ENCODE data around the gene ZBTB17.

ZBTB17 gene

DNA sequence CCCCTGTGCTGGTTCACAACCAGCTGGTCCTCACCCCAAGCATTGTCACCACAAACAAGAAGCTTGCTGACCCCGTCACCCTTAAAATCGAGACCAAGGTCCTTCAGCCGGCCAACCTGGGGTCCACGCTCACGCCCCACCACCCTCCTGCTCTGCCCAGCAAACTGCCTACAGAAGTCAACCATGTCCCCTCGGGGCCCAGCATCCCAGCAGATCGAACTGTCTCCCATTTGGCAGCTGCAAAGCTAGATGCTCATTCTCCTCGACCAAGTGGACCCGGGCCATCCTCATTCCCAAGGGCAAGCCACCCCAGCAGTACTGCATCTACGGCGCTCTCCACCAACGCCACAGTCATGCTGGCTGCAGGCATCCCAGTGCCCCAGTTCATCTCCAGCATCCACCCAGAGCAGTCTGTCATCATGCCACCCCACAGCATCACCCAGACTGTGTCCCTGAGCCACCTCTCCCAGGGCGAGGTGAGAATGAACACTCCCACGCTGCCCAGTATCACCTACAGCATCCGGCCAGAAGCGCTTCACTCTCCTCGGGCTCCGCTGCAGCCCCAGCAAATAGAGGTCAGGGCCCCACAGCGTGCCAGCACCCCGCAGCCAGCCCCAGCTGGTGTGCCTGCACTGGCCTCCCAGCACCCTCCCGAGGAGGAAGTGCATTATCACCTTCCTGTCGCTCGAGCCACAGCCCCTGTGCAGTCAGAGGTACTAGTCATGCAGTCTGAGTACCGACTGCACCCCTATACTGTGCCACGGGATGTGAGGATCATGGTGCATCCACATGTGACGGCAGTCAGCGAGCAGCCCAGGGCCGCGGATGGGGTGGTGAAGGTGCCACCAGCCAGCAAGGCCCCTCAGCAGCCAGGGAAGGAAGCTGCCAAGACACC lies 40.6 kb downstream of the ZBTB17 start:
- peaks cover 65% of the 10 kb centered on the region for H4K20me1 ChIP-seq (ENCODE audit: insufficient read depth, low read length)
- no peak overlapping the region for H3K4me2 ChIP-seq (ENCODE audit: insufficient read depth, low read length)

DNA sequence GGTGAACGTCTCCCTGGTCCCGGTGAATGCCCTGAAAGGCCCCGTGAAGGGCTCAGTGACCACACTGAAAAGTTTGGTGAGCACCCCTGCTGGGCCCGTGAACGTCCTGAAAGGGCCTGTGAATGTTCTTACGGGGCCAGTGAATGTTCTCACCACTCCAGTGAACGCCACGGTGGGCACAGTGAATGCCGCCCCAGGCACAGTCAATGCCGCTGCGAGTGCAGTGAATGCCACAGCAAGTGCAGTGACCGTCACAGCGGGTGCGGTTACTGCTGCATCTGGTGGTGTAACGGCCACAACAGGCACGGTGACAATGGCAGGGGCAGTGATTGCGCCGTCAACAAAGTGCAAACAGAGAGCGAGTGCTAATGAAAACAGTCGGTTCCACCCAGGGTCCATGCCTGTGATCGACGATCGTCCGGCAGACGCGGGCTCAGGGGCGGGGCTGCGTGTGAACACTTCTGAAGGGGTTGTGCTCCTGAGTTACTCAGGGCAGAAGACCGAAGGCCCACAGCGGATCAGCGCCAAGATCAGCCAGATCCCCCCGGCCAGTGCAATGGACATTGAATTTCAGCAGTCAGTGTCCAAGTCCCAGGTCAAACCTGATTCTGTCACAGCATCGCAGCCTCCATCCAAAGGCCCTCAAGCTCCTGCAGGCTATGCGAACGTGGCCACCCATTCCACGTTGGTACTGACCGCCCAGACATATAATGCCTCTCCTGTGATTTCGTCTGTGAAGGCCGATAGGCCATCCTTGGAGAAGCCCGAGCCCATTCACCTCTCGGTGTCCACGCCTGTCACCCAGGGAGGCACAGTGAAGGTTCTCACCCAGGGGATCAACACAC lies 41.5 kb downstream of the ZBTB17 start:
- Histone ChIP-seq H3K36me3 (ENCODE audit: insufficient read depth, low read length) (peaks cover 98% of the 10 kb centered on the region), H3K27me3 (ENCODE audit: insufficient read depth, low read length, poor library complexity) (no peaks in the 10 kb centered on the region), H3K27ac (ENCODE audit: low read length) (no peak overlapping the region), H3K79me2 (ENCODE audit: insufficient read depth, low read length) (no peaks in the 10 kb centered on the region), H3K9me3 (ENCODE audit: insufficient read depth, low read length, severe bottlenecking) (no peaks in the 10 kb centered on the region), H3K9ac (ENCODE audit: low read depth, low read length) (no peak overlapping the region), H2AFZ (ENCODE audit: low read depth, low read length) (no peak overlapping the region), H3K4me3 (ENCODE audit: low read depth in 1 of 2, low read length in 2 of 2) (no peak overlapping the region), H3K4me1 (ENCODE audit: insufficient read depth, low read length) (no peaks in the 10 kb centered on the region), H4K20me1 (ENCODE audit: insufficient read depth, low read length) (peaks cover 62% of the 10 kb centered on the region), H3K4me2 (ENCODE audit: insufficient read depth, low read length) (no peak overlapping the region)
- TF ChIP-seq, protein P1, sequence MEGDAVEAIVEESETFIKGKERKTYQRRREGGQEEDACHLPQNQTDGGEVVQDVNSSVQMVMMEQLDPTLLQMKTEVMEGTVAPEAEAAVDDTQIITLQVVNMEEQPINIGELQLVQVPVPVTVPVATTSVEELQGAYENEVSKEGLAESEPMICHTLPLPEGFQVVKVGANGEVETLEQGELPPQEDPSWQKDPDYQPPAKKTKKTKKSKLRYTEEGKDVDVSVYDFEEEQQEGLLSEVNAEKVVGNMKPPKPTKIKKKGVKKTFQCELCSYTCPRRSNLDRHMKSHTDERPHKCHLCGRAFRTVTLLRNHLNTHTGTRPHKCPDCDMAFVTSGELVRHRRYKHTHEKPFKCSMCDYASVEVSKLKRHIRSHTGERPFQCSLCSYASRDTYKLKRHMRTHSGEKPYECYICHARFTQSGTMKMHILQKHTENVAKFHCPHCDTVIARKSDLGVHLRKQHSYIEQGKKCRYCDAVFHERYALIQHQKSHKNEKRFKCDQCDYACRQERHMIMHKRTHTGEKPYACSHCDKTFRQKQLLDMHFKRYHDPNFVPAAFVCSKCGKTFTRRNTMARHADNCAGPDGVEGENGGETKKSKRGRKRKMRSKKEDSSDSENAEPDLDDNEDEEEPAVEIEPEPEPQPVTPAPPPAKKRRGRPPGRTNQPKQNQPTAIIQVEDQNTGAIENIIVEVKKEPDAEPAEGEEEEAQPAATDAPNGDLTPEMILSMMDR (IDR thresholded peaks at IDR 0.05; ENCODE audit: borderline replicate concordance, extremely low read depth, low read length, poor library complexity, severe bottlenecking): no peak
- no peak for TF ChIP-seq EZH2 (IDR thresholded peaks at IDR 0.05; ENCODE audit: borderline replicate concordance, low read depth, low read length, severe bottlenecking)
- DNase-seq (no peak), ATAC-seq (ENCODE audit: insufficient read depth, low read depth) (no peak)

More for the DNA sequence above, 40.6 kb downstream of the ZBTB17 start:
- no peaks in the 10 kb centered on the region for H3K79me2 ChIP-seq (ENCODE audit: insufficient read depth, low read length)
- H3K4me1 ChIP-seq (ENCODE audit: insufficient read depth, low read length): no peaks in the 10 kb centered on the region
- H3K27ac ChIP-seq (ENCODE audit: low read length): no peak overlapping the region
- DNase-seq (no peak), ATAC-seq (ENCODE audit: insufficient read depth, low read depth) (no peak)
- H3K27me3 ChIP-seq (ENCODE audit: insufficient read depth, low read length, poor library complexity): no peaks in the 10 kb centered on the region
- no peak for TF ChIP-seq EZH2 (IDR thresholded peaks at IDR 0.05; ENCODE audit: borderline replicate concordance, low read depth, low read length, severe bottlenecking)
- TF ChIP-seq, protein P1 (IDR thresholded peaks at IDR 0.05; ENCODE audit: borderline replicate concordance, extremely low read depth, low read length, poor library complexity, severe bottlenecking): no peak
- H3K9ac ChIP-seq (ENCODE audit: low read depth, low read length): no peak overlapping the region
- H3K36me3 ChIP-seq (ENCODE audit: insufficient read depth, low read length): peaks cover 97% of the 10 kb centered on the region
- no peaks in the 10 kb centered on the region for H3K9me3 ChIP-seq (ENCODE audit: insufficient read depth, low read length, severe bottlenecking)
- H2AFZ ChIP-seq (ENCODE audit: low read depth, low read length): no peak overlapping the region
- H3K4me3 ChIP-seq (ENCODE audit: low read depth in 1 of 2, low read length in 2 of 2): no peak overlapping the region

- H3K4me1 ChIP-seq (ENCODE audit: insufficient read depth, low read length): no peaks in the 10 kb centered on the region
- H3K36me3 ChIP-seq (ENCODE audit: insufficient read depth, low read length): peaks cover 98% of the 10 kb centered on the region
- ATAC-seq (ENCODE audit: insufficient read depth, low read depth) (no peak), DNase-seq (no peak)
- H3K4me3 ChIP-seq (ENCODE audit: low read depth in 1 of 2, low read length in 2 of 2): no peak overlapping the region
- TF ChIP-seq EZH2 (IDR thresholded peaks at IDR 0.05; ENCODE audit: borderline replicate concordance, low read depth, low read length, severe bottlenecking): no peak
- TF ChIP-seq, protein P1 (IDR thresholded peaks at IDR 0.05; ENCODE audit: borderline replicate concordance, extremely low read depth, low read length, poor library complexity, severe bottlenecking): no peak
- no peak overlapping the region for H3K27ac ChIP-seq (ENCODE audit: low read length)
- peaks cover 59% of the 10 kb centered on the region for H4K20me1 ChIP-seq (ENCODE audit: insufficient read depth, low read length)
- no peak overlapping the region for H3K4me2 ChIP-seq (ENCODE audit: insufficient read depth, low read length)
- H3K9ac ChIP-seq (ENCODE audit: low read depth, low read length): no peak overlapping the region
- H3K27me3 ChIP-seq (ENCODE audit: insufficient read depth, low read length, poor library complexity): no peaks in the 10 kb centered on the region
- H3K9me3 ChIP-seq (ENCODE audit: insufficient read depth, low read length, severe bottlenecking): no peaks in the 10 kb centered on the region
- H3K79me2 ChIP-seq (ENCODE audit: insufficient read depth, low read length): peaks cover 3% of the 10 kb centered on the region
- no peak overlapping the region for H2AFZ ChIP-seq (ENCODE audit: low read depth, low read length)
Observed at GRCh38 chr1:15933684-15934083, 42.2 kb downstream of the ZBTB17 start.
